HUES6 (cell line): ENCODE measurements around the gene IGSF23.
"Not testable (repeated sequence)": the region's sequence is repeated elsewhere in the genome, so short reads cannot be mapped to it uniquely, and the experiment has no call there.

Experiments
- H3K27ac ChIP-seq: 2 replicates; pipeline ENCODE4 v1.7.0; 2013; ENCODE audit warnings: low read depth, mild to moderate bottlenecking, low read length, inconsistent platforms
- H3K27me3 ChIP-seq: 2 replicates; pipeline ENCODE4 v1.6.1; 2013; ENCODE audit warnings: low read length; ENCODE audit not compliant: control insufficient read depth, insufficient read depth
- H3K36me3 ChIP-seq: 2 replicates; pipeline ENCODE4 v1.6.1; 2013; ENCODE audit warnings: low read length; ENCODE audit not compliant: control insufficient read depth, insufficient read depth
- H3K4me1 ChIP-seq: 2 replicates; pipeline ENCODE4 v1.6.1; 2013; ENCODE audit warnings: low read length; ENCODE audit not compliant: control insufficient read depth, insufficient read depth
- H3K4me3 ChIP-seq: 2 replicates; pipeline ENCODE4 v1.5.1; 2013; ENCODE audit warnings: low read depth, low read length
- H3K9ac ChIP-seq: one replicate; pipeline ENCODE4 v1.6.1; 2013; ENCODE audit warnings: mild to moderate bottlenecking, low read length
- H3K9me3 ChIP-seq: 2 replicates; pipeline ENCODE4 v1.6.1; 2013; ENCODE audit warnings: low read depth, low read length; ENCODE audit not compliant: control insufficient read depth, insufficient read depth

IGSF23 gene

GRCh38 chr19:44670027-44670426 is 56.7 kb downstream of the IGSF23 start:
- not testable (repeated sequence) for H3K27ac ChIP-seq, H3K4me3 ChIP-seq
- peaks cover 14% of the 10 kb centered on the region; the same call in 1 of the 2 replicates for H3K4me1 ChIP-seq

DNA sequence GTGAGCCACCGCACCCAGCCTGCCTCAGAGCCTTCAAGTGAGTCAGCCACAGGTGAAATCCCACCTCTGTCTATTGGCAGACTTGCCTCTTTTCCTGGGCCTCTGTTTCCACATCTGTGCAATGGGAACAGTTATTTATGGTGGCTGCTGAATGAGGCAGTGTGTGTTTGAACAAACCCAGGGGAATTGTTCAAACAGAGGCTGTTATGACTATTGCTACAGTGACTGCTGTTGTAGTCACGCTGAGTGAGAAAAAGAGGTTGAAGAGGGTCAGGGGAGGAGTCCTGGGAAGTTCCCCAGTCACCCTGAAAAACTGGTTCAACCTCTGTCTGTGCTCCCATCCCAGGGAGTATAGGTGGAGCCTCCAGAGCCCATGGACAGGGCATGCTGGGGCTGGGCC is 58.0 kb downstream of the IGSF23 start, which contains the start of gene CEACAM19:
Gene CEACAM19, plus strand, starts transcription at position 83 of the 400 bp plus-strand sequence. CDS start 450 bp downstream, outside the sequence.
- H3K9me3 ChIP-seq, result no peaks in the 10 kb centered on the region
- H3K27me3 ChIP-seq, result no peaks in the 10 kb centered on the region
- no peaks in the 10 kb centered on the region for H3K36me3 ChIP-seq
- no peak within 1 kb of the TSS for H3K4me3 ChIP-seq
- peaks cover 8% of the 10 kb centered on the region; the same call in 1 of the 2 replicates for H3K4me1 ChIP-seq
- no peak within 1 kb of the TSS for H3K9ac ChIP-seq
- no peak within 1 kb of the TSS for H3K27ac ChIP-seq

More at GRCh38 chr19:44670027-44670426, 56.7 kb downstream of the IGSF23 start:
- not testable (repeated sequence) for H3K9me3 ChIP-seq, H3K27me3 ChIP-seq, H3K36me3 ChIP-seq, H3K9ac ChIP-seq

GRCh38 chr19:44672226-44672625 is 58.9 kb downstream of the IGSF23 start:
- Histone ChIP-seq H3K36me3 (no peaks in the 10 kb centered on the region), H3K9ac (no peak overlapping the region), H3K9me3 (no peaks in the 10 kb centered on the region), H3K27me3 (no peaks in the 10 kb centered on the region), H3K27ac (no peak overlapping the region), H3K4me1 (peaks cover under 1% of the 10 kb centered on the region; the same call in 1 of the 2 replicates), H3K4me3 (no peak overlapping the region)

- Histone ChIP-seq H3K4me1 (peaks cover 4% of the 10 kb centered on the region; the same call in 1 of the 2 replicates), H3K27me3 (no peaks in the 10 kb centered on the region), H3K4me3 (no peak overlapping the region), H3K27ac (no peak overlapping the region), H3K36me3 (no peaks in the 10 kb centered on the region), H3K9me3 (no peaks in the 10 kb centered on the region), H3K9ac (no peak overlapping the region)
These were observed 60.1 kb downstream of the IGSF23 start for GRCh38 chr19:44673510-44673909.

- Histone ChIP-seq H3K4me3 (no peak overlapping the region), H3K27me3 (no peaks in the 10 kb centered on the region), H3K36me3 (no peaks in the 10 kb centered on the region), H3K9me3 (no peaks in the 10 kb centered on the region), H3K27ac (no peak overlapping the region), H3K9ac (no peak overlapping the region), H3K4me1 (peaks cover 4% of the 10 kb centered on the region; the same call in 1 of the 2 replicates)
These were observed 62.2 kb downstream of the IGSF23 start for GRCh38 chr19:44675521-44675920.

- Histone ChIP-seq H3K9ac (no peak overlapping the region), H3K27me3 (no peaks in the 10 kb centered on the region), H3K36me3 (no peaks in the 10 kb centered on the region), H3K27ac (no peak overlapping the region; the same call in 1 of the 2 replicates), H3K4me1 (peaks cover 4% of the 10 kb centered on the region; the same call in 1 of the 2 replicates), H3K9me3 (no peaks in the 10 kb centered on the region), H3K4me3 (no peak overlapping the region)
These were observed 63.9 kb downstream of the IGSF23 start for GRCh38 chr19:44677019-44677811.

- Histone ChIP-seq H3K4me3 (no peak overlapping the region), H3K36me3 (no peaks in the 10 kb centered on the region), H3K9me3 (no peaks in the 10 kb centered on the region), H3K9ac (no peak overlapping the region), H3K27ac (no peak overlapping the region), H3K4me1 (peaks cover 9% of the 10 kb centered on the region; the same call in 1 of the 2 replicates), H3K27me3 (no peaks in the 10 kb centered on the region)
These were observed 67.2 kb downstream of the IGSF23 start for GRCh38 chr19:44680536-44680935.

DNA sequence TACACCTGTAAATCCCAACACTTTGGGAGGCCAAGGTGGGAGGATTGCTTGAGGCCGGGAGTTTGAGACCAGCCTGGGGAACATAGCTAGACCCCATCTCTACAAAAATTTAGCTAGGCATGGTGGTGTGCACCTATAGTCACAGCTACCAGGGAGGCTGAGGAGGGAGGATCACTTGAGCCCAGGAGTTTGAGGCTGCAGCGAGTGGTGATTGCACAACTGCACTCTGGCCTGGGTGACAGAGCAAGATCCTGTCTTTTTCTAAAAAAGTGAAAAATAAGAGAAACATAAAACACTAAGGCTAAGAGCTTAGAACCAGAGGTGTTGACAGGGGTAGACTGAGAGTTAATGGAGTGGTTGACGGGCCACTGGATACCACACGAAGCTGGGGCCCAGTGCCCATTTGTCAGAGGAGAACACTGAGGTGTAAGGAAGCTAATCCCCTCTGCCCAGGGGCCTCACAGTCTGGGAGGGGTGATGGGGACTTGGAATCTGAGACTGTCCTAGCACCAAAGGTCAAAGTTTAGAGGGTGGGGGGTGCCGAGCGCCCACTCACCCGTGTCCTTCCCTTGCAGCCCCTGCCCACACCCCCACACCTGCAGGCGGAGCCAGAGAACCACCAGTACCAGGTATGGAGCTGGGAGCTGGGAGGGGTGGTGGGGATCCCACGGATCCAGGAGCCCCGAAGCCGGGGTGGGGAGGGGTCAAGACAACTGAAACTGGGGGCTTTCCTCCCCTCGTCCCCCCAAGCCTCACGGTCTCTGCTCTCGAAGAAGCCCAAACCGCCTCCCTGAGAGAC is 68.8 kb downstream of the IGSF23 start:
- Histone ChIP-seq H3K9me3 (no peaks in the 10 kb centered on the region), H3K4me1 (peaks cover 14% of the 10 kb centered on the region; the same call in 1 of the 2 replicates), H3K27me3 (no peaks in the 10 kb centered on the region), H3K27ac (no peak overlapping the region), H3K36me3 (no peaks in the 10 kb centered on the region), H3K9ac (no peak overlapping the region), H3K4me3 (no peak overlapping the region)

GRCh38 chr19:44682807-44683206 is 69.4 kb downstream of the IGSF23 start:
- no peak overlapping the region for H3K27ac ChIP-seq
- no peaks in the 10 kb centered on the region for H3K9me3 ChIP-seq
- H3K36me3 ChIP-seq, result no peaks in the 10 kb centered on the region
- no peak overlapping the region for H3K4me3 ChIP-seq
- peaks cover 11% of the 10 kb centered on the region; the same call in 1 of the 2 replicates for H3K4me1 ChIP-seq
- no peaks in the 10 kb centered on the region for H3K27me3 ChIP-seq
- no peak overlapping the region for H3K9ac ChIP-seq

GRCh38 chr19:44683434-44684210 is 70.3 kb downstream of the IGSF23 start:
- Histone ChIP-seq H3K4me1 (peaks cover 11% of the 10 kb centered on the region; the same call in 1 of the 2 replicates), H3K9ac (no peak overlapping the region), H3K36me3 (no peaks in the 10 kb centered on the region), H3K4me3 (no peak overlapping the region), H3K27ac (no peak overlapping the region), H3K27me3 (no peaks in the 10 kb centered on the region), H3K9me3 (no peaks in the 10 kb centered on the region)
